HCEC 1CT (cell line): ENCODE results near the gene CHAT.

Source experiments
- DNase-seq: peaks from one replicate; pipeline ENCODE4 v3.0.0-alpha.2; 2017

The CHAT gene

DNA sequence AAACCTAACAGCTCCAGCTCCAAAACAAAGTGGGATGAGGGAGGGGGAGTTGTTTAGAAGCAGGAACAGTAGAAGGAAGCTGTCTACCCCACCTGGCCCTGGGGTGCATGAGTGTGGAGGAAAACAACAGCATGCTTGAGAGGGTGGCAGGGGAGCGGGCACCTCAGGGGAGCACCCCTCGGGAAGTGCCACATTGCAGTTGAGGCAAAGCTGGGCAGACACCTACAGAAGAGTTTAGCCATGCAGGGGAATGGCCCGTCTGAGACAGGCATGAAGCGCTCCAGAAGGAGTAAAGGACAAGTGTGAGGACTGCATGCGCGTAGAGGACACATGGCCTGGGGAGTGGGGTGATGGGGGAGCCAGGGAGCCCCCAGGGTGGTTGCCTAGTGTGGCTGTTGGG is 18.1 kb downstream of the CHAT start:
- DNase-seq, result no peak

DNA sequence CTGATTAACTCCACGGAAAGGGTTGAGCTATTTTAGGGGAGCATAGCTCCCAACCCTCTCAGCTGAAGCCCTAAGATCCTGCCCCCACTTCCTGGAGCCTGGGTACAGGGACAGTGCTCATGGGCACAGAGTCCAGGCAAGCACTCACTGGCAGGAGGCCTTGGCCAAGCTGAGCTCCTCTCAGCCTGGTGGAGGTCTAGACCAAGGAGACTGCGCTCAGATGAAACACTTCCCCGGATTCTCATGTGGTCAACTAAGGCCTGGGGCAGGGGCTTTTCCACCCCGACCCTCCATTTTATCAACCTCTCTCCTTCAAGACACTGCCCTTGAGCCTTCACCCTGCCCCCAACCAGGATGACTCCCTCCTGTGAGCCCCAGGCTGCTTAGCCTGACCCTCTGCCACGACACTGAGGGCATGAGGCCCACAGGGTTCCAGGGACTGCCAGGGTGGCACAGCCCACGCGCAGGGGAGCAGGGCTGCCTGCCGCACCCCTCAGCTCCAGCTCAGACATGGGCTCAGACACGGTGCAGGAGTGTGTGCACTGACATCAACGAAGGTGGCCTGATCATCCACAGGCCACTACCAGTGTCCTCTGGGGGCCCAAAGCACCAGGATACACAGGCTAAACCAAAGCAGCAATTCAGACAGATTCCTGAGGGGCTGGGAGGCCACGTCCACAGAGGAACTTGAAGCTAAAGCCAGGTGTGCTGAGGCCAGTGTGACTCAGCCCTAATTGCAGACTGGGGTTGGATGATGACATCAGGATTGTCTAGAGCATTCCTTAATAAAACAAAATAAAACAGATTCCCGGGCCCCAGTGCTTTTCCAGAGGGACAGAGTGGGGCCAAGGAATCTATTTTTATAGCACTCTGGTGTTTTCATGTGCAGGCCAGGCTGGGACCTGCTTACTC is 18.8 kb downstream of the CHAT start:
- no peak for DNase-seq

DNA sequence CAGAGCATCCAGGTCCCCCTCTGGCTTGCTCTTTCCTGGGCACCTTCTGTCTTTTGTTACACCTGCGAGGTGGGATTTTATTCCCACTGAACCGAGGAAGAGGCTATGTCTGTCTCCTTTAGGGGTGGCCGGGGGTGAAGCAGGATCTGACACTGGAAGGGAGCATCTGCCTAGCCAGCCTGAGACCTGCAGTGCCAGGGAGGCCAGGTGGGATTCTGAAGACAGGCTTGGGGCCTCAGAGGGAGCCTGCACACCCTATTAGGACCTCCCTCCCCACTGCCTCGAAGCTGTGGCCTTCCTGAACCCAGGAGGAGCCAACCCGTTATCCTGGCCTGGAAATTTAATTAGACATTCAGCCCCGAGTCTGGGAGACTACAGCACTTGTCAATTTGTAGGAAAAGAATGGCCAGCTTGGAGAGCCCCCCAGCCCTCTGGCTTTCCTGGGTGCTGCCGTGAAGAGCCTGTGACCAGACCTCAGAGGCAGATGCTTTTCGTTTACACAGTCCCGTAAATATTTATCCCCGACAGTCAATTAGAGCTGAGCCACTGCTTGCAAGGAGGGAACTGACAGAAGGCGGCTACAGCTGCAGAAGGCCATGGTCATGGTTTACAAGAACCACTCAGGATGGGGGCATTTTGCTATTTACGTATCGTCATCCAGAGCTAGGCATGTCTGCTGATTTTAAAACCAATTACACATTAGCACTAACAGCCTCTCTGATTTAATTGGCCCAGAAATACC is 19.7 kb downstream of the CHAT start:
- DNase-seq, result no peak

GRCh38 chr10:49634069-49634660 is 20.3 kb downstream of the CHAT start:
- DNase-seq, result no peak

GRCh38 chr10:49642311-49642710 is 28.5 kb downstream of the CHAT start:
- DNase-seq, result no peak

DNA sequence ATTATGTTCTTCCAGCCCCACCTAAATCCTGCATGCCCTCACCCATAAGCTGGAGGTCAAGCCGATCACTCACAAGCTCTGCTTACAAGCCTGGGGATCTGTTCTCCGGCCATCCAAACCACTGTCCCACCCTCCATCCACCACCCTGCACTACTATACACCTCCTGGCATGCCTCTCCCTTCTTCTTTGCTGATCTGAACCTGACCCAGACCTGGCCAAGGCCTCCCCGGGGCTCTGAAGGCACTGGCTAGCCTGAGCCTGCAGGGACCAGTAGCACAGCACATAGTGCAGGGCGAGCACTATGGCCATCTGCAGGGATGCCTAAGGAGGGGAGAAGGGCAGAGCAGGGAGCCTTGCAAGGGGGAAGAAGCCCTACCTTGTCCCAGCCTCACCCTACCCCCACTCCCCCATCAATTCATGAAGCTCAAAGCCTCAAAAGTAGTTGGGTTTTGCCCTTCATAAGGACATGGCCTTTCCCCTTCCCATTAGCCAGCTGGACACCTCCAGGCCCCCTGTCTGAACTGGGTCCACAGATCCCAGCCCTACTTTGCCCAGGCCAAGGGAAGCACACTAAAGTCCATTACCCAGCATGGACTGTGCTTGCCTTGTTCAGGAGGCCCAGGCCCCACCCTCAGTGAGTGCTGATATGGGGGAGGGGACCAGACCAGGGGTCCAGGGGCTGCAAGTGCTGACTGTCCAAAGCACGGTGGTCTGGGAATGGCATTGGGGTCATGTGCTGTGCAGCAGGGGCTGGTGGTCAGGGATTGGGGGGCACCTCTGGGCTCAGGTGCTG is 29.6 kb downstream of the CHAT start:
- no peak for DNase-seq

DNA sequence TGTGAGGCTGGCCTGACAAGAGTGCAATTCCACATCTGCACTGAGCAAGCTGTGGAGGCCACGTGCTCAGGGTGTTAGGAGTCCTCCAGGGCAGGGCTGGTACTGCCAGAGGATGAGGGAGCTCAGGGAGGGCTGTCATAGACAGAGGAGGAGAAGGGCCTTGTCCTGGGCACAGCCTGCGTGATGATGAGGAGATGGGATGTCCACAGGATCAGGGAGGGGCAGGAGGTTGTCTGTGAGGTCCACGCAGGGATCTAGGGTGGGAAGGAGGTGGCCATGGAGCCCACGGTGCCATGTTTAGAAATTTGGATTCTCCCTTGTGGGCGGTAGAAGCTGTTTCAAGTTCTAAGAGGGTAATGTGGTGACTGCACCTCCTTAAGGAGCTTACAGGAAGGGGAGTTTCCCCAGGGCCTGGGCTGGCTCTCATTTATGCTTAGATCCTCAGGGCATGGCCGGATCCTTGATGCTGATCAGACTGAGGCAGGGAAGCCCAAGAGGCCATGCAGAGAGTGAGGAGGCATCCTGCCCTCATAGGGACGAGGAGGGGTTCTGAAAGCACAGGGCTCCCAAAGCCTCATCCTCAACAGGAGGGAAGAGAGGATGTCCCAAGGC is 30.3 kb downstream of the CHAT start:
- DNase-seq, result no peak

- DNase-seq, result no peak
These were observed 31.6 kb downstream of the CHAT start for GRCh38 chr10:49645417-49645816.

DNA sequence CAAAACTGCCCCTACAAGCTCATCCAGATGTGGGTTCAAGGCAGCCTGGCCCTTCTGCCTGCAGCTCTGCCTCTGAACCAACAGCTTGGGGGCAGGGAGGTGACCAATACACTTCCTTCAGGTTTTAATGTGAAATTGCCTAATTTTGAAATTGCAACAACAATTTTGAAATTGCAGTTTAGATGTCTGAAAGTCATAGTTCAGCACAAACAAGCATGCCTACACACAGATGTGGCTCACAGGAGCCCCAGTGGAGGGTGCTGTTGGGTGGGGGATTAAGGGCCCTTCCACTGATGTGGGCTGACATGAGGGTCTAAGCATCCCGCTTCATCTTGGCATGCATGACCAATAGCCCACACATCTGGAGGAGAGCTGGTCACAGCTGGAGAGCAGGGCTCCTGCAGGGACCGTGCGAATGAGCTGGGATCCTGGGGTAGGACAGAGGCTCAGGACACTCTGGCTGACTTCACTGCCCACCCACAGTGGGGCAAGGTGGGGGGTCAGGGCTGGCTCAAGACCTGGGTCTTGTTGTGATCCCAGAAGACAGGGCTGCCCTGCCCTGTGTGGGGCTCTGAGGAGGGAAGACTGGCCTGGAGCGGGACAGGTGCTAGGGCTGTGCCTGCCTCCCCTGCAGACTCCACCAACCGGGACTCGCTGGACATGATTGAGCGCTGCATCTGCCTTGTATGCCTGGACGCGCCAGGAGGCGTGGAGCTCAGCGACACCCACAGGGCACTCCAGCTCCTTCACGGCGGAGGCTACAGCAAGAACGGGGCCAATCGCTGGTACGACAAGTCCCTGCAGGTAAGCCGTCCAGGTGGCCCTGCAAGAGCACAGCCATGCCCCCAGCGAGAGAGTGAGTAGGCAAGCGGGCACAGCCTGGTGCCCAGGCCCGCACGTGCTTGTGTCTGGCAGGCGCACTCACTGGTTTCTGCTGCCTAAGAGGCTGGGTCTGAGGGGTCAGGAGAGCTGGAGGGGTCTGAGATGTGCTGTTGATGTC is 32.3 kb downstream of the CHAT start:
- no peak for DNase-seq

DNA sequence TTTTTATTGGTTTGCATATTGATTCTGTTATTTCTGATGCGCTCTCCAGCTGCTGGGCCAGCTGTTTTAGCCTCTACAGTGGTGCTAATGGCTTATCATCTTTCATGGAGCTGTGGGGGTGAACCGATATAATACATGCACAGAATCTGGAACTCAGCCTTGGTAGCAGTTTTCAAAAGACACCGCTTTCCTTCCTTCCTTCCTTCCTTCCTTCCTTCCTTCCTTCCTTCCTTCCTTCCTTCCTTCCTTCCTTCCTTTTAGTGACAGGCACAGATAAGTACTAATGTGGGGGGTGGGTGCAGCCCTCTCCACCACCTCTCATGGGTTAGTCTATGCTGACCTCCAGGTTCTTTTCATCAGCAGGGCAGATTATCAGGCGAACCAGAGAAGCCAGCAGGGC is 33.7 kb downstream of the CHAT start:
- DNase-seq, result no peak

DNA sequence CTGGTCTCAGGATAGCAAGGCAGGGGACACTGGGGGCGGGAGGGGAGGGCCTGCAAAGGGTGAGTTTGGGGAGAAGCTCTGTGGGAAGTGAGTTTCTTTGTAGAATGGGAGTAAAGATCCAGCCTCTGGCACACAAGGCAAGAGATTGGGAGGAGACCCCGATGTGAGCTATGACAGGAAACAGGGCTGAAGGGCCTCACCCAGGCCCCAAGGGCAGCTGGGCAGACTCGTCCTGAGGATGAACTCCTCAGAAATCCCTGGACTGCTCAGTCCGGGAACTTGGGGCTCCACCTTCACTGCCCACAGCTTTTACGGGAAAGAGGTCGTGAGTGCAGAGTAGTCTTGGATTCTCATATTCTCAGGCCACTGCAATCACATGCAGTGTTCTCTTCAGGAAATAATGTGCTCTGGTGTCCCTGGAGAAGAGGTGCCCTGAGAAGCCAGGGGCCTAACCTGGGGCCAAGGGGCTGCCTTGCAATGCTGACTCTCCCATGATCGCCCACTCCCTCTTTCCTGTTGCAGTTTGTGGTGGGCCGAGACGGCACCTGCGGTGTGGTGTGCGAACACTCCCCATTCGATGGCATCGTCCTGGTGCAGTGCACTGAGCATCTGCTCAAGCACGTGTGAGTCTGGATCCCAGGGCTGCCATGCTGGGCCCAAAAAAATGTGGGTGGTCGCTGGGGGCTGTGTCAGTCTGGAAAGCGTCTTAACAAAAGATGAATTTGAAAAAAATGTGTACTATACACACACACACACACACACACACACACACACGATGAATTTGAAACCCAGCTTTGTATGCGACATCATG is 34.4 kb downstream of the CHAT start:
- DNase-seq, result no peak

DNA sequence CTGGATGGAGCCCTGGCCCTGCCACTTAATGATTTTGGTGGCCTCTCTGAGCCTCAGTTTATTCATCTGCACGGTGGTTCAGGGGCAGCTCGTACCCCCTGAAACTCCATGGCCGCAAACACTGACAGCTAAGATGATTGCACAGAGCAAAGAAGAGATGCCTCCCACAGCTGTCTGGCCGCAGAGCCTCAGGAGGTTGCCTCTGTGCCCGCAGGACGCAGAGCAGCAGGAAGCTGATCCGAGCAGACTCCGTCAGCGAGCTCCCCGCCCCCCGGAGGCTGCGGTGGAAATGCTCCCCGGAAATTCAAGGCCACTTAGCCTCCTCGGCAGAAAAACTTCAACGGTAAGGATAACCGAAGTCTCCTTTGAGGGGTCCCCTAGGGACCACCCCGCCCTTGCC is 35.5 kb downstream of the CHAT start:
- no peak for DNase-seq

GRCh38 chr10:49649936-49650723 is 36.3 kb downstream of the CHAT start:
- DNase-seq, result no peak

GRCh38 chr10:49650724-49651034 is 36.8 kb downstream of the CHAT start:
- DNase-seq, result no peak

DNA sequence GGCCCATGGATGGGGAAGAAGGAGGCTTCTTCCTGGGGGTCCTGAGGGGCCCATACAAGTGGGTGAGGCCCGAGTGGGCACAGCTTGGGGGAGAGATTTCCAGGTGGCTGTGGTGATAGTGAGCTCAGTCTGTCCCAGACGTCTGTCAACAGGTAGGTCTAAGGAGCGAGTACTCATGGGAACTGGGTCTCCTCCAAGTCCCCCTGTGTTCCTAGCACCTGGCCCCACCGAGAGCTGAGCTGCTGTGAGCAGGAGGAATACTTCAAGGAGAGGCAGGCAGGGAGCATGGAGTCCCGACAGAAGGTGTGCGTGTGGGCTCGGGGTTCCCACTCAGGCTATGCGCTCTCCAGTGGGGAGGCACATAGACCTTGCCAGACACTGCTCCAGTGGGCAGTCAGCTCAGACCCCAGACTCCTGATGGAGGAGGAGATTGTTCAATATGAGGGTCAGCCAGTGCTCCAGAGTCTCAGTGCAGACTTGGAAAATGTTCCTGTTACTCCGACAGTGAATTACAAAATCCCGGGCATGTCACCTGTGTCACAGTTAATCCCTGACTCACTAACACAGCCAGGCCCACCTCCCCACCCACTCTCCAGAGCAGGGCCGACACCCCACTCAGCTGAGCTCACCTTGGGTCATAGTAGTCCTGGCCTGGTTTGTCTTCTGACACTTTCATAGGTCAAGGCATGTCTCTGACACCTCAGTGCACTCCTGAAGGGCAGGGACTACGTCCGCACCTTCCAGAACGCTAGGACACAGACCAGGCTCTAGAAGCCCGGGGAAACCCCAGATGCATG is 37.4 kb downstream of the CHAT start:
- DNase-seq, result no peak

DNA sequence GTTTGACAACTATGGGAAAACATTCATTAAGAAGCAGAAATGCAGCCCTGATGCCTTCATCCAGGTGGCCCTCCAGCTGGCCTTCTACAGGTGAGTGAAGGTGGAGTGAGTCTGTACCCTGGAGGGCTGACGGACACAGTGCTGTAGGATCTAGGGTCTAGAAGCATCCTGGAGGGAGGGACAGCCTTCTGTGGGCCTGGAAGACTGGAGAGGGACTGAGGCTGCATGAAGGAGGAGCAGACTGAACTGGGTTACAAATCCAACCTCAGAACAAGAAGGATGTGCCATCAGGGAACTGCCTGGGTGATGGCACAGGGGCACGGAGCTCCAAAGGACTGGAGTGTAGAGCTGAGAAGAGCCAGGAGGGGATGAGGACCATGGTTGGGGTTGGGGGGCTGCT is 38.1 kb downstream of the CHAT start:
- no peak for DNase-seq

- no peak for DNase-seq
These were observed 38.8 kb downstream of the CHAT start for GRCh38 chr10:49652421-49653272.
